Brain pericyte (primary cell): ENCODE data around the gene XRCC1.
"Not testable (repeated sequence)": the region's sequence is repeated elsewhere in the genome, so short reads cannot be mapped to it uniquely, and the experiment has no call there.

ENCODE experiments used
- DNase-seq: peaks from one replicate; pipeline ENCODE4 v3.0.0-alpha.2; 2012; ENCODE audit warnings: low read depth, low spot score

The XRCC1 gene

DNA sequence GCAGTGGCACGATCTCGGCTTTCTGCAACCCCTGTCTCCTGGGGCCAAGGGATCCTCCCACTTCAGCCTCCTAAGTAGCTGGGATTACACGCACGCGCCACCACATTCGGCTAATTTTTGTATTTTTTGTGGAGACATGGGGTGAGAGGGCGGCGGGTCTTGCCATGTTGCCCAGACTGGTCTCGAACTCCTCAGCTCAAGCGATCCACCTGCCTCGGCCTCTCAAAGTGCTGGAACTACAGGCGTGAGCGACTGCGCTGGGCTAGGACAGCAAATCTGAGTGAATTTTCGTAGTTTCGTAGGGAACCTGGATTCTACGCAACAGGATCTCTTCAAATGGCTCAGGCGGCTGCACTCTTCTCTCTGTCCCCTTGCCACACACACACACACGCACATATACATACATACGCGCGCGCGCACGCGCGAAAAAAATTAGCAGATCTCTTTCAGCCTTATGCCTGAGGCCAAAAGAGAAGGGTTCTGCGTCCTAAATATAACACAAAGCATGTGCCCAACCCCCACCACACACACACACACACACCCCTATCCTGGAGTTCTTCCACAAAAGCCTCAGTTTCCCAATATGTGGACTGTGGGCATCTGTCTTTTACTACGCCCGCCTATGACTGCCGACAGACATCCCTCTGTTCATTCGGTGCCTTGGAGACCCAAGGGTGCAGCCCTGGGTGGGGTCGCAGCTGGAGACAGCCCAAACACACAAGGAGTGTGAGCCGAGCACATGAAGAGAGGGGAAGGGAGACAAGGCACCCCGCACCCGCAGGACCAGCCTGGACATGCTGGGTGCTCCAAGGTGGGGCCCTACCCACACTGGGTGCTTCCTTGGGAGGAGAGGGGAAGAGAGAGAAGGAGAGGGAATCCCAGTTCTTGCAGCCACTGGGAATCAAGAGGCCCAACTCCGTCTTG is 890 bp upstream of the XRCC1 start:
- no peak for DNase-seq

DNA sequence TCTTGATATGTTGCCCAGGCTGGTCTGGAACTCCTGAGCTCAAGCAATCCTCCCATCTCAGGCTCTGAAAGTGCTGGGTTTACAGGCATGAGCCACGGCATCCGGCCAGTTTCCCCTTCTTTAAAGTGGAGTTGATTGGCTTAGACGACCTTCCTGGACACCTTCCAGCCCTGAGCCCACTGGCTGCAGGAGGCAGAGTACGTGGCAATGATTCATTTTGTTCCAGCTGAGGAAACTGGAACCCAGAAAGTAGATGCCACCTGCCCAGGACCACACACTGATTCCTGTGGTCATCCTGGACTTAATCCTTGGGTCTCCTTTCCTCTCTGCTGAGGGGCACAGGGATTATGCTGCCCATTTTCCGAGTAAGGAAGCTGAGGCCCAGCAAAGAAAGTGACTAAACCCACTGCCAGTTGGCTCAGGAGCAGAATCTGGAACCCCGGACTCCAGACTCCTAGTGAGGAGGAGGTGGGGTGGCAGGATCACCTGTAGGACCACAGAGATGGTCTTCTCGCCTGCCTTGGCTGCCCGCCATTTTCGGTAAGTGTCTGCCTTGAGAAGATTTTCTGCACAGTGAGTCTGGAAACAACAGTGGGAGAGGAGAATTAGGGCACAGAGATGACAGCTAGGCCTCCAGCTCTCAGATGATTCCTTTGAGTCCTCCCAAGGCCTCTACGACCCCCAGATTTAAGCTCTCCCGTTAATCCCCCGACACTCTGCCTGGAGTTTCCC is 737 bp downstream of the XRCC1 start:
- no peak for DNase-seq

DNA sequence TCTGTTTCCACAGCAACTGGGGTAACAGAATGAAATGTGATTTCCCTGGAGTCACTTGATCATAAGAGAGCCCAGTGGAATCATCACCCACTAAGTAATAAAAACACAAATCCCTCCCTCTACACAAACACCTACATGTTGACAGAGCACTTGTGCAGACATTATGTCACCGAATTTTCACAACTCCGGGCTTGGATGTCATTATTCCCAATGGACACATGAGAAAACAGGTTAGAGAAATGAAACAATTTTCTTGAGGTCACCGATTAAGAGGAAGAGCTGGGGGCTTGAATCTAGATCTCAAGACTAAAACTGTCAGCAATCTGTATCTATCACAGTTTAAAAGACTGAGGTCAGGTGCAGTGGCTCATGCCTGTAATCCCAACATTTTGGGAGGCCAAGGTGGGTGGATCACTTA is 3.1 kb downstream of the XRCC1 start:
- no peak for DNase-seq

DNA sequence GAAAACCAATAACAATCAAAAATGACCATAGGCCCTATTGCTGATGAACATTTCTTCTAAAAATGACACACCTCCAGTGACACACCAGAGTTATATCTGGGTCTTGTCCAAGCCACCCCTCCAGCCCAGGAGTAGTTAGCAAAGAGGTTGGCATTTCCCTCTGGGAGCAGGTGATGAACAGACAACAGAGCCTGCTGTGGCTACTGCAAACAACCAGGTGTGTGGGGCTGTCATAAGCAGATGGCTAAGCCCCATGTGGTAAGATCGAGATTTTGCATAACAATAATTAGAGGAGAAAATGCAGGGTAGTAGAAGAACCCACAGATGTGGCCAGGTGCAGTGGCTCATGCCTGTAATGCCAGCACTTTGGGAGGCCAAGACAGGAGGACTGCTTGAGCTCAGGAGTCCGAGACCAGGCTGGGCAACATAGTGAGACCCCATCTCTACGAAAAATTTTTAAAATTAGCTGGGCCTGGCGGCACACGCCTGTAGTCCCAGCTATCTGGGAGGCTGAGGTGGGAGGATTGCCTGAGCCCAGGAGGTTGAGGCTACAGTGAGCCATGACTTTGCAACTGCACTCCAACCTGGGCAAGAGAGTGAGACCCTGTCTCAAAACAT is 5.0 kb downstream of the XRCC1 start:
- no peak for DNase-seq

DNA sequence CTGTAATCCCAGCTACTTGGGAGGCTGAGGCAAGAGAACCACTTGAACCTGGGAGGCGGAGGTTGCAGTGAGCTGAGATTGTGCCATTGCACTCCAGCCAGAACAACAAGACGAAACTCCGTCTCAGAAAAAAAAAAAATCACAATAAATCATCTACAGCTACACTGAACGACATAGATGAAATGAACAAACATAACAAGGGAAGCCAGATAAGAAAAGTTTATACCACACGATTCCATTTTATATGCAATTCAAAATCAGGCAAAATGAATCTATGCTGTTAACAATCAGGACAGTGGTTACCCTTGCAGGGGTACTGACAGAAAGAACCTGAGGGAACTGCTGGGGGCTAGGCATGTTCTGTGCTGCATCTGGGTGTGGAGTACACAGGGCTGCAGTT is 5.7 kb downstream of the XRCC1 start:
- DNase-seq: no peak

DNA sequence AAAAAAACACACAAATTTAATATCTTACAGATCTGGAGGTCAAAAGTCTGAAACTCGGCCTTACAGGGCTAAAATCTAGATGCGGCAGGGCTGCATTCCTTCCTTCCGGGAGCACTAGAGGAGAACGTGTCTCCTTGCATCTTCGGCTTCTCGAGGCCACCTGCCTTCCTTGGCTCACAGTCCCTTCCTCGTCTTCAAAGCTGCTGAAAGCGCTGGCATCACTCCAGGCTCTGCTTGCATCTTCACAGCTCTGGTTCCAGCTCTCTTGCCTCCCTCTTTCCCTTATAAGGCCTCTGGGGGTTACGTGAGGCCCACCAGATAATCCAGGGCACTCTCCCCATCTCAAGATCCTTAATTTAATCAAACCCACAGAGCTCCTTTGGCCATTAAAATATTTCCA is 10.5 kb downstream of the XRCC1 start:
- DNase-seq: no peak

DNA sequence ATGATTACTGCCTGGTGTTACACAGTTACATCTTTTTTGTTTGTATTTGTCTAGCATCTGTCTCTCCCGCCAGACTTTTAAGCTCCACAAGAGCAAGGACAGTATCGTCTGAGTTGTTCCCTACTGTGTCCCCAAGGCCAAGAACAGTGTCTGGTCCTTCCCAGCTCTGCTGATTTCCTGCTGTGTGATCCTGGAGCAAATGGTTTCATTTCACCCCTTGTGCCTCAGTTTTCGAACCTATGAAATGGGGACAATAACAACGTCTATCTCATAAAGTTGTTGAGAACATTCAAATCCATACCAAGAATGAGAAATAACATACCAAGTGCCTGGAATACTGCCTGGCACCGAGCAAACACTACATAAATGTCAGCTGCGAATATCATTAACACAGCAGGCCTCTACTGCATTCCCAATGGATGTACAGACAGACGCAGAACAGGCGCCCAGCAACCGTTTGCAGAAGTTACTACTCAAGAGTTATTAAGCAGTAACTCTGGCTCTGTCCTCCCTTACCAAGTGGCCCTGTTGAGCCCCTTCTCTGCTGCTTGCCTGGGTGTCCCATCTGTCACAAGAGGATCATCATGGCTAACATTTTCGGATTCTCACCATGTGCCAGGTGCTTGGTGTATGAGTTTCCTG is 11.4 kb downstream of the XRCC1 start:
- no peak for DNase-seq

DNA sequence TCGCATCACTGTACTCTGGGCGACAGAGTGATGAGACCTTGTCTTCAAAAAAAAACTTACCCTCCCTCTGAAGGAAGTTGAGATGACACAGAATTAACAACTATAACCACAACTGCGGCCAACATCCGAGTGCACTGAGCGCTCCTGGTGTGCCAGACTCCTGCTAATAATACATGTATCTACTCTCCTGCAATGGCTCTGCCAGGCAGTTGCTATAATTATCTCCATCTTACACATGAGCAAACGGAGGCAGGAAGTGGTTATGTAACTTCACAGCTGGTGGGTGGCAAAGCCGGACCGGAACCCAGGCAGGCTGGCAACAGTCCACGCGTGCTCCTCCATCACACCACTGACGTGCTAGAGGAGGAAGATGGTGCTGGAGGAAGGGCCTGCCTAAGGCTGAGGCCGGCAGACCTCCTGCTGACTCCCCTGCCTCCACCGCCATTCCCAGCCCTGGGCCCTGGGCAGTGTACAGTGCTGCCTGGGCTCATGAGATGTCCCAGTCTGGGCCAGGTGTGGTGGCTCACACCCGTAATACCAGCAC is 12.6 kb downstream of the XRCC1 start:
- DNase-seq: peak; percentile 75

DNA sequence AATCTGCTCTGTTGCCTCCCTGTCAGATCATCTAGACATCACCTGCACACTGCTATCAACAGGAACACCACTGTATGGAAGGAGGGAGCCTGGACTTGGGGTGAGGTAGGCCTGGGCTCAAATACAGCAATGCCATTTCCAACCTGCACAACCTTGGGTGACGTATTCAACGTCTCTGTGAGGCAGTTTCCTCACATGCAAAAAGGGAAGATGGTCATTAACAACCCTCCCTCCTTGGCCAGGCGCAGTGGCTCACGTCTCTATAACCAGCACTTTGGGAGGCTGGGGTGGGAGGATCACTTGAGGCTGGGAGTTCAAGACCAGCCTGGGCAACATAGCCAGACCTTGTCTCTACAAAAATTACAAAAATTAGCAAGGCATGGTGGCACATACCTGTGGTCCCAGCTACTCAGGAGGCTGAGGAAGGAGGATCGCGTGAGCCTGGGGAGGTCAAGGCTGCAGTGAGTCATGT is 13.1 kb downstream of the XRCC1 start:
- no peak for DNase-seq

DNA sequence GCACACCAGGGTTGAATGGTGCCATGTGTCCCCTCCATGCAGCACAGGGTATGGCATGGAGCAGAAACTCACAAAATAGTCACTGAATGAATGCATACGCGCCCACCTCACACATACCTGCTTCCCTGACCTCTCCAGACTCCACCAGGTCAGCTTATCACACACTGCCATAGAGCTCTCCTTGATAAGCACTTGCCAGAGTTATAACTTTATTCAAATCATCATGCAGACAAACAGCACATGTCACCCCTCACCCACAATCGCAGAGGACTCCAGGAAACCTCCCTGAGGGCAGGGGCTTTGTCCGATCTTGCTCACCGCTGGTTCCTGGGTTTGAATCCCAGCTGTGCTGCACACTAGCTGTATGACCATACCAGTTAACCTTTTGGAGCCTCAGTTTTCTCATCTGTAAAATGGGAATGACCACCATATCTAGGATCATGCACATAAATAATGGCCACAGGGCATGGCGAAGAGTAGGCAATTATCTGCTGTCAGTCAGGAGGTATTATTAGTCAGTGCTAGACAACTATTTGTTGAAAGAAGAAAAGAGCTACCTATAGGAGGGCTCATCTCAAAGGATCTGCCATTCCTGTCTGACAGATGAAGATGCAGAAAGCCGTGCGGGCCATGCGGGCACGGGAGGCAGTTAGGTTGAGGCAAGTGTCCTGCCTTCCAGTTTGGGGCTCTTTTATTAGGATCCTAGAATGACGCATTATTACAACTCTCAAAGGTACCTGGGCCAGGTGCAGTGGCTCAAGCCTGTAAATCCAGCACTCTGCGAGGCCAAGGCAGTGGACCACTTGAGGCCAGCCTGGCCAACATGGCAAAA is 14.0 kb downstream of the XRCC1 start:
- DNase-seq: no peak

DNA sequence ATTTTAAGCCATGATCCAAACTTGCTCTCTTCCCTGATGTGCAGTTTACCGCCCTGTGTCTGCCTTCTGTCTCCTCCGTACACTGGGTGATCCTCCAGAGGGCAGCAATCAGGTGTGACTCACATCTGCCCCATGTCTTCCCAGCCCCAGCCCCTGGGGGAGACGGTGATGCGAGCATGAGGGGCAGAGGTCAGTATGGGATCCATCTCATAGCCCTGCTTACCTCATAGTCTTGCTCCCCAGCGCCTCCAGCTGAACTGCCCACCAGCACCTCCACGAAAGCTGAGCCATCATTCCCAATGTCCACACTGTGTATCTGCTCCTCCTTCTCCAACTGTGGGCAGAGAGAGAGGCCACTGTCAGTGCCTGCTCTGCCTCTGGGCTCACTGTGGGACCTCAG is 14.6 kb downstream of the XRCC1 start:
- DNase-seq: no peak

DNA sequence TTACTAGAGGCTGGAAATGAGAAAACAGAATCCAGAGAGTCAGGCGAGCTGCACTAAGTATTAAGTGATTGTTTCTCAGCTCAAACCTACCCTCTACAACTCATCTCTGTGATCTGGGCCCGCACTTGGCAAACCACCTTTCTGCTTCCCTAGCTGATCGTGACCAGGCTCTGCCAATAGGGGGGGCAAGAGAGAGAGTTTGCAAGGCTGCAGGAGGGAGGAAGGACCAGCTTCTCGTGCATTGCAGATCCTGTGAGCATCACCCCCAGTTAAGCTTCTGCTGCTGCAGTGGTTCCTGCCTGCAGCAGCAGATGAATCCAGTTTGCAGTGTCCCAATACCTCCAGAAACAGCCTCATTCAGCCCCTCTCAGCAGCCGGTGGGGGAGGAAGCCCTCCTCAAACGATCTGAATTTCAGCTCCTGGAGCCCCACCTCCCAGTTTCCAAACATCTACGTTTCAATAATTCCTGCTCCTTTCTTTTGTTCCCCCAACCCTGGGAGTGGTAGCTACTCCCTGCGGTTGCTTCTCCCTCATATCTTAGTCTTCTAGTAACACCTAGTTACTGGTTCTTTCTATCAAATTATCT is 20.0 kb downstream of the XRCC1 start:
- no peak for DNase-seq

DNA sequence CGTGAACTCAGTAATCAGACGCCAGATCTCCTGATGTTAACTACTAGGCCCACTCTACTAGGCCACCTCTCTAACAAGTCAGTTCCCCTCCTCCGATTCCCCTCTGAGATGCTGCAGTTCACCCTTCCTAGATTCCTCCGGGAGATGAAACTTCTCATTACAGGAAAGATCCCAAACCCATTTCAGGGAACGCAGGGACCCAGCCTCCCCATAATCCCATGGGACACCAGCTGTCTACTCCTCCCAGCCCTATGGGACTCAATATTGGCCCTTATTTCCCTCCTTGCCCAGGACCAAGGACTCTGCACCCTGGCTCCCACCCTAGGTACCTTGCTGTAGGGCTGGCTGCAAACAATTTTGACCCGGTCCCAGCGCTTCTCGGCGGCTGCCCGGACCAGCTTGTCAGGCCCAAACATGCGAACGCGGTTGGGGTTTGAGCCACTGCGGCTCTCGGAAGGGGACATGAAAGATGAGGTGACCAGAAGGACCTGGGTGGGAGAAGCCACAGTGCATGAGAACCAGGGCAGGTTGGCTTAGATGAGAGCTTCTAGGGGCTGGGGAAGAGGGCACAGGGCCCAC is 20.9 kb downstream of the XRCC1 start:
- DNase-seq: no peak

DNA sequence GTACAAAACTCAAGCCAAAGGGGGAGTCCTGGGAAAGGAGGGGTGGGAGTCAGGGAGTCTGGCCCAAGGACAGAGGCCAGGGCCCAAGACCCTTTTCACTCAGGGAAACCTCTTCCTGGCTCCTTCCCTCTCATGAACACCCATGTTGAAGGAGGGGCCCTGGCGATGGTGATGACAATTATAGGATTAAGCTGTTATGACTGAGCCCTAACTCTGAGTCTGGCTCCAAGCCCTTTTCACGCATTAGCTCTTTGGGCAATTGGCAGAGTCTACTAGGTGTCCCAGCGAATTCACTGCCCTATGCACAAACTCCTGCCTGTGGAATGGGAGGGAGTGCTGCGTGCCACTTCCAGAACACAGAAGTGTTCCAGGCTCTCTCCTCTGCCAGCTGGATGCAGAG is 21.7 kb downstream of the XRCC1 start:
- no peak for DNase-seq

DNA sequence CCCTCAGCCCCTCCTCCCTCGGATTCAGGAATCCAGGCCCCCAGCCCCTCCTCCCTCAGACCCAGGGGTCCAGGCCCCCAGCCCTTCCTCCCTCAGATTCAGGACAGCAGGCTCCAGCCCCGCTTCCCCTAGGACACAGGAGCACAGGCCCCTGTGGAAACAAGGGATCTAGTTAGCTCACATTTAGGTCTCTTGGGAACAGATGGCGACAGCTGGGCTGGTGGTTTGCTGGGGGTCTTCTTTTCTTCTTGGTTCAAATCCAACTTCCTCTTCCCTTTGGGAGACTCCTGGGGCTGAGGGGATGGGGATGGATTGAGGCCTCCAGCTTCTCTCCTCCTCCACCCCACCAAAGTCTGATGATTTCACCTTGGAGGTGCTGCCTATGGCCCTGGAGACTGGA is 22.7 kb downstream of the XRCC1 start:
- DNase-seq: no peak

DNA sequence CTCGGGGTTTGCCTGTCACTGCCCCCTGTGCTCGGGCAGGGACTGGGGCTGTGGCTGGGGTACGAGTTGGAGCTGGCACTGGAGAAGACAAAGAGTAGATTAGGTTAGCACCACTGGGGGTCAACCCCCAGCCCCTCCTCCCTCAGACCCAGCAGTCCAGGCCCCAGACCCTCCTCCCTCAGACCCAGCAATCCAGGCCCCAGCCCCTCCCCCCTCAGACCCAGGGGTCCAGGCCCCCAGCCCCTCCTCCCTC is 23.2 kb downstream of the XRCC1 start:
- DNase-seq: no peak

DNA sequence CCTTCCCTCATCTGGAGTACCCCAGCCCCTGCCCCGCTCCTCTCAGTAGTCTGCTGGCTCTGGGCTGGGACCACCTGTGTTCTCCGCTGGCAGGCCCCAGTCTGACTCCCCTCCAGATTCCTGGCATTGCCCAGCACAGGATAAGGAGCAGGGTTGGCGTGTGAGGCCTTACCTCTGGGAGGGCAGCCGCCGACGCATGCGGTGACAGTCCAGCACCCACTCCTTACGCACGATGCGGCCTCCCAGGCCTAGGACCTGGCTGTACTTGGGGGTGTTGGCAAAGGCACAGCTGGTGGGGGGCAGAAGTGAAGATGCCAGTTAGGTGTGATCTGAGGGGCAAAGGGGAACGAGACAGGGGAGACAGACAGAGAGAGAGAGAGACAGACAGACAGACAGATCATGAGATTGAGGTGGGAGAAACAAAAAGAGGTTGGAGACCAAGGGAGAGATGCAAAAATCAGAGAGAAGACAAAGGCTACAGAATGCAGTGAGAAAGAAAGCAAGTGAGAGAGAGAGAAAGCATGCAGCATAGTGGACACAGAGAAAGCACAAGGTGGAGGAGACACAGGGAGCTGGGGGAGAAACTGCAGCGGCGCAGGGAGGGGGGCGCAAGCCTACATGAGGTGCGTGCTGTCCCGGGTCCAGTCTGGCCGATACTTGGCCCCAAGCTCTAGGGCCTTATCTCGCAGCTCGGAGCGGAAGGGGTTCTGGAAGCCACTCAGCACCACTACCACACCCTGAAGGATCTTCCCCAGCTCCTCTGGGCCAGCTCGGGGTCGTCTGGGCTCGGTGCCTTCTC is 23.7 kb downstream of the XRCC1 start:
- no peak for DNase-seq

DNA sequence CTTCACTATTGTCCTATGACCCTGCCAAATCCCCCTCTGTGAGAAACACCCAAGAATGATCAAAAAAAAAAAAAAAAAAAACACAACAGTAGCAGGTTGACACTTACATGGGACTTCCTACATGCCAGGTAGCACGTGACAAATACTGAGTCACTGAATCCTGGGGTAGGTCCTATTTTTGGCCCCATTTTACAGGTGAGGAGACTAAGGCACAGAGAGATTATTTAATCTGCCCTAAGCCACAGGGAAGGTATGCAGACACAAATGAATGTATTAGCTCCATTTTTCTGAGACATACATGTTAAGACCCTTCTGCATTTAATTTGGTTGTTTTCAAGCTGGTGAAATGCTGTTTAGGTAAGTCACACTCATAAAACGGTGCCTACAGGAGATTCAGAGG is 26.6 kb downstream of the XRCC1 start:
- DNase-seq: no peak

DNA sequence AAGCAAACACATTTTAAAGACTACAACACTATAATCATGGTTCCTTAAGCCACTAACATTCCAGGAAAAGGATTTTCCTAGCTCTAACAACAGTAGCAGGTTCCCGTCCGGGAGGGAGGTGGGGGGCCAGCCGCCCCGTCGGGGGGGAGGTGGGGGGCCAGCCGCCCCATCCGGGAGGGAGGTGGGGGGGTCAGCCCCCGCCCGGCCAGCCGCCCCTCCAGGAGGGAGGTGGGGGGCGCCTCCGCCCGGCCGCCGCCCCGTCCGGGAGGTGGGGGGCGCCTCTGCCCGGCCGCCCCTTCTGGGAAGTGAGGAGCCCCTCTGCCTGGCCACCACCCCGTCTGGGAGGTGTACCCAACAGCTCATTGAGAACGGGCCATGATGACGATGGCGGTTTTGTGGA is 27.4 kb downstream of the XRCC1 start:
- DNase-seq: not testable (repeated sequence)
